Liver (tissue), 3 donors: ENCODE results near the gene ANTXR1.
A peak's percentile ranks its signal among the peaks of the same experiment; 100 is the strongest.

Experiments used
- CTCF ChIP-seq: fragments of 150-350 bp; IDR thresholded peaks from 2 replicates; pipeline ENCODE4 v1.5.1; 2017; ENCODE audit warnings: improper control_type of control experiment, low read depth, low read length; ENCODE audit not compliant: missing input control
- EGR1 ChIP-seq, 2 donors: IDR thresholded peaks; 2 replicates each; pipeline ENCODE4 v1.6.1; 2016 to 2018; ENCODE audit warnings: antibody characterized with exemption in 2 of 2, low read depth in 2 of 2
- SP1 ChIP-seq: IDR thresholded peaks from 2 replicates; pipeline ENCODE4 v1.6.1; 2018; ENCODE audit warnings: antibody characterized with exemption, mild to moderate bottlenecking
- donor health status: healthy.
- donor health status: healthy.

- TF ChIP-seq CTCF (no peak), SP1 (peak; percentile 61), EGR1 (IDR thresholded peaks at IDR 0.05; ENCODE audit: low read depth in 2 of 2) (no peak)
Observed at GRCh38 chr2:69171116-69171896, 158.3 kb downstream of the ANTXR1 start.
